Upper lobe of left lung (tissue), 4 donors: ENCODE results near the gene CYB5R4.

ENCODE experiments used
- POLR2AphosphoS5 ChIP-seq, 2 donors: sonication (generic); formaldehyde crosslinking; IDR thresholded peaks; one replicate each; pipeline ENCODE4 v1.5.1; 2017; ENCODE audit warnings: antibody characterized with exemption in 2 of 2
- TF ChIP-seq, protein P1 (sequence below), 6 experiments: fragments of 450-650 bp in 4 of 6; fragments of 200-600 bp in 2 of 6; sonication (generic) in 2 of 6; IDR thresholded peaks; one replicate each; pipeline ENCODE4 v1.5.1; 2016 to 2019; ENCODE audit warnings: antibody characterized with exemption in 6 of 6

DNA sequence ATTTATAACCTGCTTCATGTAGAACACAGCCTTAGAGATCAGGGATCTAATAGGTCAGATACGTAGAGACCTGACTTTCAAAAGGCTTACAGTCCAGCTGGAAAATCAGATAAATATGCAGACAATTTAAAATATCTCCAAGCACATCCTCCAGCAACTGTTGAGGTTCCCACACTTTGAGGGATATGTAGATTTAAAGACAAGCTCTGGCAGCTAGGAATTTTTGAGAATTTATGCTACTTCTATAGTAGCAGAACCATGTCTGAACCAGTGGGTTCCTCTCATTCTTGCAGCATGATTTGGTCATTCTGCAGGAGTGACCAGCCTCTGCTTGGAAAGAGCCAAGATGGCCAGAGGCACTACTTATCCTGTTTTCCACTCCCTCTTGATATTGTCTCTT is 60.5 kb downstream of the CYB5R4 start:
- TF ChIP-seq POLR2AphosphoS5 (IDR thresholded peaks at IDR 0.05): no peak
- TF ChIP-seq, protein P1, sequence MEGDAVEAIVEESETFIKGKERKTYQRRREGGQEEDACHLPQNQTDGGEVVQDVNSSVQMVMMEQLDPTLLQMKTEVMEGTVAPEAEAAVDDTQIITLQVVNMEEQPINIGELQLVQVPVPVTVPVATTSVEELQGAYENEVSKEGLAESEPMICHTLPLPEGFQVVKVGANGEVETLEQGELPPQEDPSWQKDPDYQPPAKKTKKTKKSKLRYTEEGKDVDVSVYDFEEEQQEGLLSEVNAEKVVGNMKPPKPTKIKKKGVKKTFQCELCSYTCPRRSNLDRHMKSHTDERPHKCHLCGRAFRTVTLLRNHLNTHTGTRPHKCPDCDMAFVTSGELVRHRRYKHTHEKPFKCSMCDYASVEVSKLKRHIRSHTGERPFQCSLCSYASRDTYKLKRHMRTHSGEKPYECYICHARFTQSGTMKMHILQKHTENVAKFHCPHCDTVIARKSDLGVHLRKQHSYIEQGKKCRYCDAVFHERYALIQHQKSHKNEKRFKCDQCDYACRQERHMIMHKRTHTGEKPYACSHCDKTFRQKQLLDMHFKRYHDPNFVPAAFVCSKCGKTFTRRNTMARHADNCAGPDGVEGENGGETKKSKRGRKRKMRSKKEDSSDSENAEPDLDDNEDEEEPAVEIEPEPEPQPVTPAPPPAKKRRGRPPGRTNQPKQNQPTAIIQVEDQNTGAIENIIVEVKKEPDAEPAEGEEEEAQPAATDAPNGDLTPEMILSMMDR (IDR thresholded peaks at IDR 0.05): no peak
